Cardiac atrium fibroblast (primary cell): ENCODE measurements around the gene TACC2. TPM values are rescaled to one million over a fixed set of nuclear protein-coding genes. Genes with fewer than 3 reads are reported as not detected.

Experiments
- total RNA-seq: library from RNA; depleted of rRNA; stranded (reverse); fragments of >200 nt; gene quantifications from 2 replicates; pipeline ENCODE4 v1.2.3, GENCODE V29; 2015

Gene TACC2
- total RNA-seq, result 5.2 and 7.9 TPM in 2 replicates

DNA sequence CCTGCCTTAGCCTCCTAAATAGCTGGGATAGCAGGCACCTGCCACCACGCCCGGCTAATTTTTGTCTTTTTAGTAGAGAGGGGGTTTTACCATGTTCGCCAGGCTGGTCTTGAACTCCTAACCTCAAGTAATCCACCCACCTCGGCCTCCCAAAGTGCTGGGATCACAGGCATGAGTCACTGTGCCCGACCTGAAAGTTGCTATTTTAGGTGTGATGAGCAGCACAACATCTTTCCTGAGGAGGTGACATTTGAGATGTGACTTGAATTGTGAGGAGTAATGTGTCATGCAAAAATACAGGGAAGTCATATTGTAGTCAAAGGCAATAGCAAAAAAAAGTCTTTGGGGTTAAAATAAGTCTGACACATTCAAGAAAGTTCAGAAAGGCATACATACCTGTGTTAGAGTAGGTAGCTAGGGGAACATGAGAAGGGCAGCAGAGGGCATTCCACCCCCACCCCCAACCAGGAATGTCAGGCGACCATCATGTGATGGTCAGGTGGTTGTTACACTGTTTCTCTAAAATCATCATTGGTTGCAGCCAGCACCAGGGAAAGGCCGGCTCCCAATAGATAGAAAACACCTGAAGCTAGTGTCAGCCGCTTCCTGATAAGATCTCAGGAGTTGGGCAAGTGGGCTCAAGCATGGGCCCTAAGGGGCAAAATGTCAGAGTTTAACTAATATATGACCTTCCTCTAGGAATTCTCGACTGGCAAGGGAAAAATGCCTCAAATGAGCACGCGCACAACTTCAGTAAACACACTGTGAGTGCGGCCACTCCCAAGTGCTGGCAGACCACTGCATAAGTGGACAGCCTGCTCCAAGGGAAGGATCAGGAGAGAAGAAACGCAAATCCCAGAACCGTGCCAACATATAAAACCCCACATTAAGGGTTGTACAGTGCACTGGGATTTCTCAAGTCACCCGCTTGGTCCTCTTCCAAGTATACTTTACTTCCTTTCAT is at the start of gene TACC2:
TACC2 (plus strand) TSS at position 803 of the 964 bp plus-strand sequence. CDS start 32,819 bp downstream, outside the sequence.

GRCh38 chr10:121974535-121975294 is 14.2 kb upstream of the TACC2 start, which contains the start of gene NSMCE4A:
TSS of gene NSMCE4A (minus strand) at chr10:121975217. CDS start at chr10:121975165, 52 bp downstream.

DNA sequence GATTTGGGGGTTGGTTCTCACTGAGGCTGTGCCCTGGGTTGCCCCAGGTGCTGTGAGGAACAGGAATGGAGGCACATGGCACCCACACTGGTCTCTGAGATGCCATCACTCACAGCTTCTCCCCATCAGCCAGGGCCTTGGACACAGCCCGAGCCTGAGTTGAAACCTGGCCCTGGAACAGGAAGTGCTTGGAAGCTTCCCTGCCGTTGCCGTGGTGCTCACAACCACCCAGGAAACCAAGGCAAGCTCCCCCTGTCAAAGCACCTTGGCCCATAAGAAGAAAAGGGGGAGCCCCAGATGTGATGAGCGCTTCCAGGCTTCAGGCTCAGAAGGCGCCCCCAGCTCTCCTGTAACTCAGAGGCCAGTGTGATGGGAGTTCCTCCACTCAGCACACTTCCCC is 282.1 kb downstream of the TACC2 start, which contains the start of gene BTBD16:
BTBD16 (plus strand) TSS at position 221 of the 400 bp plus-strand sequence. CDS start 3,786 bp downstream, outside the sequence.

Other genes with a start within 250 kb of the TACC2 start
- 10.7 and 12.8 TPM in 2 replicates for gene ATE1, start 61.1 kb upstream of the TACC2 start, total RNA-seq
- 16.4 and 28.7 TPM in 2 replicates for gene NSMCE4A, start 13.9 kb upstream of the TACC2 start, total RNA-seq